CD4-positive, CD25-positive, alpha-beta regulatory T cell (primary cell): Measurements from ENCODE around the gene COA6. TPM values are rescaled to one million over a fixed set of nuclear protein-coding genes. Genes with fewer than 3 reads are reported as not detected.

Source experiments
- ATAC-seq, 2 donors: fragments of 150-1000 bp; cut with Tn5 transposase; one replicate each; pipeline ENCODE4 v1.10.0; 2021; ENCODE audit warnings: low read depth in 2 of 2, moderate number of reproducible peaks in 2 of 2, moderate library complexity in 1 of 2
- DNase-seq, 3 donors: peaks; one replicate each; pipeline versions ENCODE4 v3.0.0 to v3.0.0-alpha.2; 2012 to 2022; ENCODE audit warnings: mixed read lengths in 1 of 3
- H3K27ac ChIP-seq: one replicate; pipeline ENCODE4 v1.7.0; 2013; ENCODE audit warnings: mild to moderate bottlenecking, low read length; ENCODE audit not compliant: insufficient read depth, poor library complexity, severe bottlenecking
- H3K27me3 ChIP-seq: one replicate; pipeline ENCODE4 v1.7.0; 2013; ENCODE audit warnings: low read length; ENCODE audit not compliant: control insufficient read depth, insufficient read depth
- H3K36me3 ChIP-seq: one replicate; pipeline ENCODE4 v1.7.0; 2013; ENCODE audit warnings: mild to moderate bottlenecking, low read length, moderate library complexity; ENCODE audit not compliant: control insufficient read depth, insufficient read depth
- H3K4me1 ChIP-seq: 2 replicates; pipeline ENCODE4 v1.7.0; 2013; ENCODE audit warnings: mild to moderate bottlenecking, low read length; ENCODE audit not compliant: insufficient read depth, control insufficient read depth, poor library complexity, severe bottlenecking
- H3K4me3 ChIP-seq: one replicate; pipeline ENCODE4 v1.7.0; 2013; ENCODE audit warnings: low read depth, mild to moderate bottlenecking, low read length, moderate library complexity
- H3K9me3 ChIP-seq, 2 experiments: 1 replicate in 1 of 2; 2 replicates in 1 of 2; pipeline ENCODE4 v1.7.0; 2013; ENCODE audit warnings: low read length in 2 of 2, mild to moderate bottlenecking in 1 of 2, moderate library complexity in 1 of 2; ENCODE audit not compliant: control insufficient read depth in 2 of 2
- H3K27ac Mint-ChIP-seq, 3 donors: one replicate each; pipeline ENCODE4 v1.8.0; 2020 to 2022; ENCODE audit warnings: mild to moderate bottlenecking in 3 of 3, mixed read lengths in 3 of 3, moderate library complexity in 2 of 3
- H3K27me3 Mint-ChIP-seq: one replicate; pipeline ENCODE4 v1.8.0; 2022; ENCODE audit warnings: mild to moderate bottlenecking, mixed read lengths
- H3K36me3 Mint-ChIP-seq: one replicate; pipeline ENCODE4 v1.8.0; 2020; ENCODE audit warnings: mixed read lengths
- H3K4me1 Mint-ChIP-seq, 4 donors: one replicate each; pipeline ENCODE4 v1.8.0; 2020 to 2022; ENCODE audit warnings: mixed read lengths in 4 of 4, mild to moderate bottlenecking in 1 of 4
- H3K4me3 Mint-ChIP-seq, 4 donors: one replicate each; pipeline ENCODE4 v1.8.0; 2020 to 2022; ENCODE audit warnings: mild to moderate bottlenecking in 4 of 4, mixed read lengths in 4 of 4, moderate library complexity in 3 of 4
- H3K9me3 Mint-ChIP-seq, 7 donors: one replicate each; pipeline ENCODE4 v1.8.0; 2020 to 2022; ENCODE audit warnings: mixed read lengths in 7 of 7, mild to moderate bottlenecking in 3 of 7, moderate library complexity in 2 of 7
- polyA plus RNA-seq, 4 donors: library from polyadenylated mRNA; unstranded; fragments of 300-500 nt; fragmentation: Illumina TruSeq; gene quantifications; one replicate each; pipeline ENCODE4 v1.2.3, GENCODE V29; 2021
- total RNA-seq: library from RNA; stranded (reverse); gene quantifications from one replicate; pipeline ENCODE4 v1.2.3, GENCODE V29; 2022

COA6 gene
- total and polyA plus RNA-seq, 5 donors from 2014 or later = 11.9 to 61.9 (median 53.8) TPM

DNA sequence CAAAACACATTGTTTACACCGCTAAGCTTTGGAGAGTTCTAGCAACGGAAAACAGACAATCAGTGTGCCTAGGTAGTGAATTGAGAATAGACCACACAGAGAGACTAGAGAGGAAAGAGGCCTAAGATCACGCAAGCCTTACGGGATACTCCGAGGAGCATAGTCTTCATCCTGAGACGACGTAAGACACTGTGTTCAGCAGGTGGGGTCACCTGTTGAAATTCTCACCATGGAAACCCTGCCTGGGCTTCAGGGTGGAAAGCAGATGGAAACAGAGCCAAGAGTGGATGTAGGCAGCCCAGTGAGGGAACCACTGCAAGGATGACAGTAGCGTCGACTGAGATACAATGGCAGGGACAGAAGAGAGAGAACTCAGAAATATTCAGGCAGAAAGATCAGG is 40.2 kb downstream of the COA6 start:
- Mint-ChIP-seq H3K4me3 (no peak overlapping the region), H3K27ac (peak overlapping the region in 1 of 3 donors; percentile 7), H3K4me1 (peaks cover 4 to 14% (median 11%) of the 10 kb centered on the region in 4 donors), H3K27me3 (no peaks in the 10 kb centered on the region), H3K9me3 (no peaks in the 10 kb centered on the region), H3K36me3 (peaks cover 36% of the 10 kb centered on the region)
- no peak for DNase-seq
- no peaks in the 10 kb centered on the region for H3K27me3 ChIP-seq
- H3K9me3 ChIP-seq = no peaks in the 10 kb centered on the region
- H3K4me1 ChIP-seq = peaks cover 3% of the 10 kb centered on the region
- peaks cover 18% of the 10 kb centered on the region for H3K36me3 ChIP-seq
- no peak for ATAC-seq
- no peak overlapping the region for H3K27ac ChIP-seq
- no peak overlapping the region for H3K4me3 ChIP-seq

DNA sequence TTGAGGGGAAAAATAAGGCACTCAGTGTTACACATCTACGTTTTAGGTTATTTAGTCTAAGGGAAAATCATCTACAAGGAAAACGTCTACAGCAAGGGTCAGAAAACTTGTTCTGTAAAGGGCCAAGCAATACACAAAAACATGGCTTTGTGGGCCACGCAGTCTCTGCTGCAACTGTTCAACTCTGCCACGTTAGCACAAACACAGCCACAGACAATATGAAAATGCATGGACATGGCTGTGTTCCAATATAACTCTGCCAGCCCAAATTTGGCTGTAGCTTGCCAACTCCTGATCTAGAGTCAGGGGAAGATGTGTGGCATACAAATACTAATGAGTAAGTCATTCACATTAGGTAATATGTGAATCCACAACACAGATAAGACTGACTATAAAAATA is 40.7 kb downstream of the COA6 start:
- H3K9me3 Mint-ChIP-seq = no peaks in the 10 kb centered on the region
- Histone ChIP-seq H3K27ac (no peak overlapping the region), H3K9me3 (no peaks in the 10 kb centered on the region), H3K27me3 (no peaks in the 10 kb centered on the region), H3K4me1 (no peaks in the 10 kb centered on the region), H3K4me3 (no peak overlapping the region), H3K36me3 (peaks cover 18% of the 10 kb centered on the region)
- H3K27ac Mint-ChIP-seq = no peak overlapping the region
- ATAC-seq (no peak), DNase-seq (no peak)
- H3K36me3 Mint-ChIP-seq = peaks cover 39% of the 10 kb centered on the region
- peaks cover 2 to 9% (median 7%) of the 10 kb centered on the region in 4 donors for H3K4me1 Mint-ChIP-seq
- H3K4me3 Mint-ChIP-seq = no peak overlapping the region
- no peaks in the 10 kb centered on the region for H3K27me3 Mint-ChIP-seq

DNA sequence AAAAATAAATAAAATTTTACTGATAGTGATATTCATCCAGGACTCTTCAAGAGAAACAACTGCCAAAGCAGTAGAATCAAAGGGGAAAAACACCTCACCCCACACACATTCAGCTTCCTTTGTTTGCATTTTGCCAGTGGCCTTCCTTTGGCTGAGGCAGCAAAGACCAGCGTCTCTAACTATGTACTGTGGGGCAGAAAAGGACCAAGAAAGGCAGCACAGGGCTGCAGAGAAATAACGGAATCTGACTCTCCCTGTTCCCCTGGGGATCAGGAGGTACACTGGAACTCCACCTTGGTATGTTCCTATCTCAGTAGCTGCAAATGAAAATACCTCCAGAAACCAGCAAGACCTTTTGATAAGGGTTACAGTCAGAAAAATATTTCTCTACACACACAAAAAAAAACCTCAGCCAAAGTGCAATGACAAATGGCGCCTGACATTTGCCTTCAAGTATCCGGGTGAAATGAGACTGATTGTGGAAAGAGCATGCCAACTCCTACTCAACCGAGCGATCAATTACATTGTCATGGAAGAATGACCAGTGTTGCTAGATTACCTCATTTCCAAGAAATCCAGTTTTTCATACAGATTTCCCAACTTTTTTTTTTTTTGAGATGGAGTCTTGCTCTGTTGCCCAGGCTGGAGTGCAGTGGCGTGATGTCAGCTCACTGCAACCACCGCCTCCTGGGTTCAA is 54.8 kb downstream of the COA6 start:
- H3K36me3 Mint-ChIP-seq = peaks cover 53% of the 10 kb centered on the region
- DNase-seq = no peak
- H3K4me1 Mint-ChIP-seq = peaks cover 0 to 5% (median 2%) of the 10 kb centered on the region in 4 donors
- no peaks in the 10 kb centered on the region for H3K27me3 ChIP-seq
- H3K9me3 ChIP-seq = no peaks in the 10 kb centered on the region
- no peak overlapping the region for H3K27ac ChIP-seq
- peak overlapping the region in 1 of 3 donors; percentile 43 for H3K27ac Mint-ChIP-seq
- no peak overlapping the region for H3K4me3 Mint-ChIP-seq
- peaks cover 37% of the 10 kb centered on the region for H3K36me3 ChIP-seq
- no peaks in the 10 kb centered on the region for H3K27me3 Mint-ChIP-seq
- no peak overlapping the region for H3K4me3 ChIP-seq
- H3K9me3 Mint-ChIP-seq = peaks cover 0 to 1% (median 0%) of the 10 kb centered on the region in 7 donors
- no peak for ATAC-seq
- H3K4me1 ChIP-seq = no peaks in the 10 kb centered on the region

DNA sequence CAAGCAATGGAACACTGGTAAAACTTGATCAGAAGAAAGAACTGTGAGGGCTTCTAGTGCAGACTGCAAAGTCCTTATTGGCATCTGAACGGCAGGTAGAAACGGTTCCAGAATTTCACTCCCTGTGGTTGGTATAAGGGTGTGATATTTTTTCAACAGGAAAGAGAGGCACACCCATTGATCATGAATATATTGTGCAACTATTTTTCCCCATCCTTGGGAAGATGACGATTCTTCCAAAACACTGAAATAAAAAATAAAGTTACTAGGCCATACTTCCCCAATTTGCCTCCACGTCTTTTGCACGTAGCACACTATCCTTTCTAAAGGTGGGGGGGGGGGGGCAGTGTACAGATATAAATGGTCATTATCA is 56.2 kb downstream of the COA6 start:
- DNase-seq (no peak), ATAC-seq (no peak)
- no peak overlapping the region for H3K4me3 Mint-ChIP-seq
- H3K4me1 Mint-ChIP-seq = peaks cover 0 to 6% (median 2%) of the 10 kb centered on the region in 4 donors
- H3K27me3 ChIP-seq = no peaks in the 10 kb centered on the region
- H3K4me1 ChIP-seq = no peaks in the 10 kb centered on the region
- no peak overlapping the region for H3K4me3 ChIP-seq
- H3K27ac Mint-ChIP-seq = peak overlapping the region in 1 of 3 donors; percentile 9
- peaks cover 0 to 1% (median 0%) of the 10 kb centered on the region in 7 donors for H3K9me3 Mint-ChIP-seq
- no peak overlapping the region for H3K27ac ChIP-seq
- H3K9me3 ChIP-seq = no peaks in the 10 kb centered on the region
- H3K36me3 ChIP-seq = peaks cover 33% of the 10 kb centered on the region
- no peaks in the 10 kb centered on the region for H3K27me3 Mint-ChIP-seq
- peaks cover 51% of the 10 kb centered on the region for H3K36me3 Mint-ChIP-seq

DNA sequence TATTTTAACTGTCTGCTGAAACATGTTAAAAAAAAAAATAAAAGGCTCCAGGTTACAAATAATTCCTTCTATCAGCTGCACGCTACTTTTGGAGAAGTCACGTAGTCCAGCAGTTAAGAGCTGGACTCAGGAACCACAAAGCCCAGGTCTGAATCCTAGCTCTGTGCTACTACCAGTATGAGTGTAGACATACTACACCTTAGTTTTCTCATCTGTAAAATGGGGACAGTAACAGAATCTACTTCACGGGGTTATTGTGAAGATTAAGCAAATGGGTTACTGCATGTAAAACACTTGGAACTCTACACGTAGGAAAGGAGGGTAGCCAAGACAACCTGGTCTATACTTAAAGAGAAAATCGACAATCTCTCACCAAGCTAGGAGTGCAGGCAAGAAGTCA is 57.4 kb downstream of the COA6 start:
- H3K27ac Mint-ChIP-seq = peak overlapping the region in 1 of 3 donors; percentile 38
- H3K36me3 Mint-ChIP-seq = peaks cover 53% of the 10 kb centered on the region
- Histone ChIP-seq H3K27me3 (no peaks in the 10 kb centered on the region), H3K9me3 (no peaks in the 10 kb centered on the region), H3K4me3 (no peak overlapping the region), H3K4me1 (no peaks in the 10 kb centered on the region), H3K27ac (no peak overlapping the region), H3K36me3 (peaks cover 32% of the 10 kb centered on the region)
- peaks cover 0 to 1% (median 0%) of the 10 kb centered on the region in 7 donors for H3K9me3 Mint-ChIP-seq
- DNase-seq (no peak), ATAC-seq (no peak)
- H3K4me1 Mint-ChIP-seq = peaks cover 0 to 6% (median 2%) of the 10 kb centered on the region in 4 donors
- no peak overlapping the region for H3K4me3 Mint-ChIP-seq
- no peaks in the 10 kb centered on the region for H3K27me3 Mint-ChIP-seq

DNA sequence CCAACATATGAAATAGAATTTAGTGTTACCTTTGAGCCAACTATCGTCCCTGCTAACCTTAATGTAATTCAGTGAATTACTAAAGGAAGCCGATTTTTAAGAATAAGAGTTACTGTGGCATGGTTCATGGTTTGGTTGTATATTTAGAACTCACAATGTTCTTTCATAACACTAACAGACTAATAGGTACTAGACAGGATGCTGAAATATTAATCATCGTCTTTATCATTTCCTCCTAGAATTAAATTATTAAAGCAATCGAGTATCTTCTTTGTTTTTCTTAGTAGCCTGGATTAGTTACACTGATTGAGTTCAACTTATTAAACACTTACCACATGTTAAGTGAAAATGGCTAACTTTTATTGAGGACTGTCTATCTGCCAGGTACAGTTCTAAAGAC is 58.0 kb downstream of the COA6 start:
- Histone ChIP-seq H3K27me3 (no peaks in the 10 kb centered on the region), H3K36me3 (peaks cover 32% of the 10 kb centered on the region), H3K4me3 (no peak overlapping the region), H3K9me3 (no peaks in the 10 kb centered on the region), H3K27ac (no peak overlapping the region), H3K4me1 (no peaks in the 10 kb centered on the region)
- no peaks in the 10 kb centered on the region for H3K27me3 Mint-ChIP-seq
- no peak overlapping the region for H3K4me3 Mint-ChIP-seq
- H3K36me3 Mint-ChIP-seq = peaks cover 49% of the 10 kb centered on the region
- H3K27ac Mint-ChIP-seq = peak overlapping the region in 1 of 3 donors; percentile 33
- ATAC-seq (no peak), DNase-seq (no peak)
- H3K4me1 Mint-ChIP-seq = peaks cover 0 to 6% (median 2%) of the 10 kb centered on the region in 4 donors
- peaks cover 0 to 1% (median 0%) of the 10 kb centered on the region in 7 donors for H3K9me3 Mint-ChIP-seq

DNA sequence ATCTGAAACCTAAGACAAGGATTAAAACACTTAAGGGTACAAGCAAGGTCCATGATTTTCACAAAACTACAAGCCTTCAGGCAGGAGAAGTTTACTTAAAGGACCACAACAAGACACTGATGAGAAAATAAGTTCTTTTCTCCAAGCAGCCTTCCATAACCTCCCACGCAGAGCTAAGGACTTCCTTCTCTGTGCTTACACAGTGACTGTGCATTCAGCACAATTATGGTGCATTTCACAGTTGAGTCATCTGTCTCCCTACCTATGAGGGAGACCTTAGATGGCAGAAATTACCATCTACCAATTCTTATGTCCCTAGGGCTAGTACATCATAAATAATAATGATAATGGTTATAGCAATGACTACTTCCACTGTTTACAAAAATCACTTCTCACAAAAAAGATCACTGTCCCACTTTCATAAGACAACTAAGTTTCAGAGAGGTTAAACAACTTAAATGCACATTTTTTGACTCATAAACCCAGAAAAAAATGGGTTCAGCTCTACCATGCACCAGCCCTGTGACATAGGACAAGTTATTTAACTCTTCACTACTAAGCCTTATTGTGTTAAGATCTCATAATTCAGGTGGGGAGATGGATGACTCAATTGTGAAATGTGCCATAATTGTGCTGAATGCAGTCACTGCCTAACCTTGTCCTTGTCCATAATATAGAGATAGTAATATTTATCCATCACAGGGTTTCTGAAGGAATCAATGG is 60.5 kb downstream of the COA6 start:
- peak in 1 of 3 donors; percentile 5 for DNase-seq
- Histone ChIP-seq H3K27me3 (no peaks in the 10 kb centered on the region), H3K9me3 (no peaks in the 10 kb centered on the region), H3K4me3 (no peak overlapping the region), H3K27ac (no peak overlapping the region), H3K36me3 (peaks cover 24% of the 10 kb centered on the region), H3K4me1 (no peaks in the 10 kb centered on the region)
- Mint-ChIP-seq H3K4me1 (peaks cover 0 to 9% (median 4%) of the 10 kb centered on the region in 4 donors), H3K27ac (no peak overlapping the region), H3K4me3 (peak overlapping the region in 1 of 4 donors; percentile 70), H3K9me3 (peaks cover 0 to 3% (median 0%) of the 10 kb centered on the region in 7 donors), H3K36me3 (peaks cover 55% of the 10 kb centered on the region), H3K27me3 (no peaks in the 10 kb centered on the region)
- no peak for ATAC-seq
